GM23248 (cell line): ENCODE data around the gene LPP. TPM values are rescaled to one million over a fixed set of nuclear protein-coding genes. Genes with fewer than 3 reads are reported as not detected.

Source experiments
- DNase-seq: peaks from one replicate; pipeline ENCODE4 v3.0.0-alpha.2; 2015
- H2AFZ ChIP-seq: fragments of 200-600 bp; sonication (generic); 2 replicates; pipeline ENCODE4 v1.6.1; 2016; ENCODE audit warnings: antibody characterized with exemption
- H3F3A ChIP-seq: fragments of 200-600 bp; sonication (generic); 2 replicates; pipeline ENCODE4 v1.6.1; 2016; ENCODE audit warnings: mild to moderate bottlenecking, antibody characterized with exemption, mixed run types; ENCODE audit not compliant: insufficient read depth
- H3K27ac ChIP-seq: fragments of 200-600 bp; sonication (generic); 2 replicates; pipeline ENCODE4 v1.5.1; 2016; ENCODE audit warnings: mild to moderate bottlenecking
- H3K27me3 ChIP-seq: fragments of 200-600 bp; sonication (generic); replicated peaks from 2 replicates; pipeline ENCODE4 v1.6.1; 2016; ENCODE audit warnings: mild to moderate bottlenecking; ENCODE audit not compliant: insufficient read depth
- H3K36me3 ChIP-seq: fragments of 200-600 bp; sonication (generic); 2 replicates; pipeline ENCODE4 v1.6.1; 2016; ENCODE audit warnings: low read depth, mild to moderate bottlenecking
- H3K4me1 ChIP-seq: fragments of 200-600 bp; sonication (generic); 2 replicates; pipeline ENCODE4 v1.6.1; 2016; ENCODE audit warnings: mild to moderate bottlenecking; ENCODE audit not compliant: insufficient read depth
- H3K4me2 ChIP-seq: fragments of 200-600 bp; sonication (generic); one replicate; pipeline ENCODE4 v1.6.1; 2016; ENCODE audit warnings: mild to moderate bottlenecking; ENCODE audit not compliant: unreplicated experiment
- H3K4me3 ChIP-seq: fragments of 200-600 bp; sonication (generic); 2 replicates; pipeline ENCODE4 v1.5.1; 2016; ENCODE audit warnings: mild to moderate bottlenecking
- H3K79me2 ChIP-seq: fragments of 200-600 bp; sonication (generic); 2 replicates; pipeline ENCODE4 v1.6.1; 2016; ENCODE audit warnings: mild to moderate bottlenecking; ENCODE audit not compliant: insufficient read depth
- H3K9ac ChIP-seq: fragments of 200-600 bp; sonication (generic); 2 replicates; pipeline ENCODE4 v1.6.1; 2016; ENCODE audit warnings: mild to moderate bottlenecking
- H3K9me2 ChIP-seq: fragments of 200-600 bp; sonication (generic); 2 replicates; pipeline ENCODE4 v1.6.1; 2016; ENCODE audit warnings: mixed run types, mild to moderate bottlenecking, moderate library complexity; ENCODE audit not compliant: insufficient read depth
- H3K9me3 ChIP-seq: fragments of 200-600 bp; sonication (generic); one replicate; pipeline ENCODE4 v1.6.1; 2017; ENCODE audit warnings: low read depth
- H4K20me1 ChIP-seq: fragments of 200-600 bp; sonication (generic); 2 replicates; pipeline ENCODE4 v1.6.0; 2016; ENCODE audit not compliant: insufficient read depth
- EZH2 ChIP-seq: fragments of 200-600 bp; sonication (generic); IDR thresholded peaks from 2 replicates; pipeline ENCODE4 v1.6.1; 2018; ENCODE audit warnings: antibody characterized with exemption, mild to moderate bottlenecking; ENCODE audit not compliant: insufficient read depth, poor library complexity, severe bottlenecking
- EZH2phosphoT487 ChIP-seq: fragments of 200-600 bp; sonication (generic); IDR thresholded peaks from 2 replicates; pipeline ENCODE4 v1.6.1; 2018; ENCODE audit warnings: antibody characterized with exemption, moderate library complexity, mild to moderate bottlenecking, low read depth; ENCODE audit not compliant: insufficient read depth
- WGBS, 2 experiments: methylation state at CpG; one replicate each; pipeline ENCODE4 v1.1.6; 2015 to 2017; ENCODE audit warnings: low lambda C conversion rate in 2 of 2, low coverage in 1 of 2; ENCODE audit errors: missing lambda C conversion rate in 2 of 2; 5-methylcytosine and 5-hydroxymethylcytosine counted together
- in situ Hi-C: fragments of 300-500 bp; cut with MboI; formaldehyde crosslinking; loops from 2 replicates; pipeline ENCODE4 v1.15.0; 2020
- polyA plus RNA-seq: library from polyadenylated mRNA; unstranded; fragments of >200 nt; fragmentation: Nextera tagmentation; extraction: Ambion mirVana; gene quantifications from 2 replicates; pipeline ENCODE4 v1.2.1, GENCODE V29; 2016
- total RNA-seq: library from RNA; depleted of rRNA; stranded (reverse); fragments of >200 nt; shearing (Covaris generic); gene quantifications from 2 replicates; pipeline ENCODE4 v1.2.3, GENCODE V29; 2014

Gene LPP
- total and polyA plus RNA-seq, 2 experiments from 2014 or later, result 42.8 to 61.7 TPM

- no peaks in the 10 kb centered on the region for H3K9me3 ChIP-seq
- H3K4me2 ChIP-seq, result no peak overlapping the region
- in situ Hi-C loops, result no loop called here
- H3F3A ChIP-seq, result no peaks in the 10 kb centered on the region
- TF ChIP-seq EZH2, result no peak
- no peak for TF ChIP-seq EZH2phosphoT487
- no peaks in the 10 kb centered on the region for H3K9me2 ChIP-seq
- H4K20me1 ChIP-seq, result no peaks in the 10 kb centered on the region; the same call in 1 of the 2 replicates
- 92 to 97% methylated on average over 4 of the region's 4 CpGs for WGBS, 2 experiments
- no peak overlapping the region for H2AFZ ChIP-seq
- H3K27me3 ChIP-seq, result no peaks in the 10 kb centered on the region
- no peak for DNase-seq
- H3K9ac ChIP-seq, result no peak overlapping the region
- H3K79me2 ChIP-seq, result peaks cover 84% of the 10 kb centered on the region
- no peak overlapping the region for H3K4me3 ChIP-seq
- H3K27ac ChIP-seq, result no peak overlapping the region
- no peaks in the 10 kb centered on the region for H3K36me3 ChIP-seq
- H3K4me1 ChIP-seq, result no peaks in the 10 kb centered on the region
Measured at GRCh38 chr3:188378786-188379185, 224.8 kb downstream of the LPP start.

- peaks cover 89% of the 10 kb centered on the region for H3K79me2 ChIP-seq
- no peaks in the 10 kb centered on the region for H3K36me3 ChIP-seq
- DNase-seq, result no peak
- in situ Hi-C loops, result no loop called here
- 50 to 63% methylated on average over 2 of the region's 2 CpGs for WGBS, 2 experiments
- TF ChIP-seq EZH2 (no peak), EZH2phosphoT487 (no peak)
- H3K9me2 ChIP-seq, result no peaks in the 10 kb centered on the region
- H4K20me1 ChIP-seq, result no peaks in the 10 kb centered on the region; the same call in 1 of the 2 replicates
- no peaks in the 10 kb centered on the region for H3K27me3 ChIP-seq
- no peak overlapping the region for H2AFZ ChIP-seq
- no peaks in the 10 kb centered on the region for H3K4me1 ChIP-seq
- H3K9ac ChIP-seq, result no peak overlapping the region
- no peaks in the 10 kb centered on the region for H3K9me3 ChIP-seq
- no peak overlapping the region for H3K27ac ChIP-seq
- H3K4me2 ChIP-seq, result no peak overlapping the region
- H3K4me3 ChIP-seq, result no peak overlapping the region
- H3F3A ChIP-seq, result no peaks in the 10 kb centered on the region
Measured at GRCh38 chr3:188380252-188380651, 226.3 kb downstream of the LPP start.

- Histone ChIP-seq H4K20me1 (no peaks in the 10 kb centered on the region; the same call in 1 of the 2 replicates), H3K79me2 (peaks cover 89% of the 10 kb centered on the region), H3K27me3 (no peaks in the 10 kb centered on the region), H3K9me3 (no peaks in the 10 kb centered on the region), H3K36me3 (no peaks in the 10 kb centered on the region), H2AFZ (no peak overlapping the region), H3K9me2 (no peaks in the 10 kb centered on the region), H3K27ac (no peak overlapping the region), H3K4me1 (no peaks in the 10 kb centered on the region), H3K9ac (no peak overlapping the region), H3F3A (no peaks in the 10 kb centered on the region), H3K4me2 (no peak overlapping the region), H3K4me3 (no peak overlapping the region)
- DNase-seq, result no peak
- in situ Hi-C loops, result no loop called here
- TF ChIP-seq EZH2 (no peak), EZH2phosphoT487 (no peak)
Measured at GRCh38 chr3:188380722-188381121, 226.8 kb downstream of the LPP start.

GRCh38 chr3:188383748-188384147 lies 229.8 kb downstream of the LPP start:
- 84 to 88% methylated on average over 3 of the region's 3 CpGs for WGBS, 2 experiments
- H3K27me3 ChIP-seq, result no peaks in the 10 kb centered on the region
- H3F3A ChIP-seq, result no peaks in the 10 kb centered on the region
- DNase-seq, result no peak
- in situ Hi-C loops, result no loop called here
- H4K20me1 ChIP-seq, result no peaks in the 10 kb centered on the region; the same call in 1 of the 2 replicates
- no peaks in the 10 kb centered on the region for H3K9me2 ChIP-seq
- H3K4me3 ChIP-seq, result no peak overlapping the region
- H3K79me2 ChIP-seq, result peaks cover 90% of the 10 kb centered on the region
- no peak overlapping the region for H3K4me2 ChIP-seq
- H3K36me3 ChIP-seq, result no peaks in the 10 kb centered on the region
- no peak for TF ChIP-seq EZH2
- TF ChIP-seq EZH2phosphoT487, result no peak
- H3K9ac ChIP-seq, result no peak overlapping the region
- no peak overlapping the region for H3K27ac ChIP-seq
- peaks cover 6% of the 10 kb centered on the region; the same call in 1 of the 2 replicates for H3K4me1 ChIP-seq
- H2AFZ ChIP-seq, result no peak overlapping the region
- no peaks in the 10 kb centered on the region for H3K9me3 ChIP-seq

GRCh38 chr3:188385295-188385694 lies 231.3 kb downstream of the LPP start:
- Histone ChIP-seq H3K36me3 (no peaks in the 10 kb centered on the region), H3K79me2 (peaks cover 89% of the 10 kb centered on the region), H3K9me2 (no peaks in the 10 kb centered on the region), H2AFZ (no peak overlapping the region), H3K4me2 (no peak overlapping the region), H3K27ac (no peak overlapping the region), H3K9ac (no peak overlapping the region), H3K9me3 (no peaks in the 10 kb centered on the region), H3K27me3 (no peaks in the 10 kb centered on the region), H3K4me1 (peaks cover 11% of the 10 kb centered on the region), H3K4me3 (no peak overlapping the region), H3F3A (no peaks in the 10 kb centered on the region), H4K20me1 (no peaks in the 10 kb centered on the region)
- no peak for DNase-seq
- 88 to 90% methylated on average over 4 of the region's 4 CpGs for WGBS, 2 experiments
- in situ Hi-C loops, result no loop called here
- no peak for TF ChIP-seq EZH2
- no peak for TF ChIP-seq EZH2phosphoT487
